ENCODE measurements around the gene EYA2.

GRCh38 chr20:47099093-47099492, 204.4 kb downstream of the EYA2 start:
- TF ChIP-seq POLR2A (IDR thresholded peaks at IDR 0.05; ENCODE audit: low read depth, low read length) (no peak), POLR2AphosphoS5 (IDR thresholded peaks at IDR 0.05; ENCODE audit: low read depth, low read length) (no peak), TAF1 (IDR thresholded peaks at IDR 0.05; ENCODE audit: borderline replicate concordance, low read depth, low read length) (no peak)
